ENCODE measurements around the gene TRIB2.

DNA sequence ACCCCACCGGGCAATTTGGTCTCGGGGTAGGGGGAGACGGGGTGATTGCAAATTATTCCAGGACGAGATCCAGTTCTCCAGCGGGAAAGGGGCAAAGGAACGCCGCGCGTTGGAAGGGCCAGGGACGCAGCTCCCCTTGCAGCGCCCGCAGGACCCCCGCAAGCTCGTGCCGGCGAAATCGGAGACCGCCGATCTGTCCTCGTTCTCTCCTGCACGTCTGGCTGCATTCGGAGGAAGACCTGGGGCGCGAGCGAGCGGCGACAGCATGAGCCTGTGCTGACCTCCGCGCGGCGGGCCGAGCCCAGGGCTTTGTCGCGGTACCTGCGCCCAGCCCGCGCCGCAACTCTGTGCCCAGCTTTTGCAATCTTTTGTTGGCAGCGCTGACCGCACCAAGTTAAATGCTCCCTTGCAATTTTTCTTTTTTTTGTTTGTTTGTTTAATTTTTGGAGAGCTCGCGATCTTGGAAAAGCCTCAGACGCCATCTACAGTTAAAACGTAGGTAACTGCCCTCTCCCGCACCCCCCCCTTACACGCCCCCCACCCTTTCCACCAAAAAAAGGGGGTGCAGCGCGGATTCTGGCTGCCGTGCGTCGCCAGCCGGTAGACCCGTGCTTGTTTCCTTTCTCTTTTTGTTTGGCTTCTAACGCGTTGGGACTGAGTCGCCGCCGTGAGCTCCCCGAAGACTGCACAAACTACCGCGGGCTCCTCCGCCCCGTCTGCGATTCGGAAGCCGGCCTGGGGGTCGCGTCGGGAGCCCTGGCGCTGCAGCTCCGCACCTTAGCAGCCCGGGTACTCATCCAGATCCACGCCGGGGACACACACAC is 667 bp downstream of the TRIB2 start:
- TF ChIP-seq, protein P1, sequence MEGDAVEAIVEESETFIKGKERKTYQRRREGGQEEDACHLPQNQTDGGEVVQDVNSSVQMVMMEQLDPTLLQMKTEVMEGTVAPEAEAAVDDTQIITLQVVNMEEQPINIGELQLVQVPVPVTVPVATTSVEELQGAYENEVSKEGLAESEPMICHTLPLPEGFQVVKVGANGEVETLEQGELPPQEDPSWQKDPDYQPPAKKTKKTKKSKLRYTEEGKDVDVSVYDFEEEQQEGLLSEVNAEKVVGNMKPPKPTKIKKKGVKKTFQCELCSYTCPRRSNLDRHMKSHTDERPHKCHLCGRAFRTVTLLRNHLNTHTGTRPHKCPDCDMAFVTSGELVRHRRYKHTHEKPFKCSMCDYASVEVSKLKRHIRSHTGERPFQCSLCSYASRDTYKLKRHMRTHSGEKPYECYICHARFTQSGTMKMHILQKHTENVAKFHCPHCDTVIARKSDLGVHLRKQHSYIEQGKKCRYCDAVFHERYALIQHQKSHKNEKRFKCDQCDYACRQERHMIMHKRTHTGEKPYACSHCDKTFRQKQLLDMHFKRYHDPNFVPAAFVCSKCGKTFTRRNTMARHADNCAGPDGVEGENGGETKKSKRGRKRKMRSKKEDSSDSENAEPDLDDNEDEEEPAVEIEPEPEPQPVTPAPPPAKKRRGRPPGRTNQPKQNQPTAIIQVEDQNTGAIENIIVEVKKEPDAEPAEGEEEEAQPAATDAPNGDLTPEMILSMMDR (IDR thresholded peaks at IDR 0.05; ENCODE audit: low read depth, low read length, missing input control): no peak
- TF ChIP-seq EGR1 (IDR thresholded peaks at IDR 0.05; ENCODE audit: low read depth in 2 of 2) (no peak), TAF1 (conservative IDR thresholded peaks at IDR 0.05) (peak; percentile 4), YY1 (IDR thresholded peaks at IDR 0.05) (no peak), FOXA1 (IDR thresholded peaks at IDR 0.05) (no peak), RAD21 (IDR thresholded peaks at IDR 0.05) (no peak), RXRA (IDR thresholded peaks at IDR 0.05) (no peak), HNF4A (conservative IDR thresholded peaks at IDR 0.05) (no peak)
- TF ChIP-seq, protein P2, sequence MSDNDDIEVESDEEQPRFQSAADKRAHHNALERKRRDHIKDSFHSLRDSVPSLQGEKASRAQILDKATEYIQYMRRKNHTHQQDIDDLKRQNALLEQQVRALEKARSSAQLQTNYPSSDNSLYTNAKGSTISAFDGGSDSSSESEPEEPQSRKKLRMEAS (IDR thresholded peaks at IDR 0.05): no peak
- TF ChIP-seq, protein P3, sequence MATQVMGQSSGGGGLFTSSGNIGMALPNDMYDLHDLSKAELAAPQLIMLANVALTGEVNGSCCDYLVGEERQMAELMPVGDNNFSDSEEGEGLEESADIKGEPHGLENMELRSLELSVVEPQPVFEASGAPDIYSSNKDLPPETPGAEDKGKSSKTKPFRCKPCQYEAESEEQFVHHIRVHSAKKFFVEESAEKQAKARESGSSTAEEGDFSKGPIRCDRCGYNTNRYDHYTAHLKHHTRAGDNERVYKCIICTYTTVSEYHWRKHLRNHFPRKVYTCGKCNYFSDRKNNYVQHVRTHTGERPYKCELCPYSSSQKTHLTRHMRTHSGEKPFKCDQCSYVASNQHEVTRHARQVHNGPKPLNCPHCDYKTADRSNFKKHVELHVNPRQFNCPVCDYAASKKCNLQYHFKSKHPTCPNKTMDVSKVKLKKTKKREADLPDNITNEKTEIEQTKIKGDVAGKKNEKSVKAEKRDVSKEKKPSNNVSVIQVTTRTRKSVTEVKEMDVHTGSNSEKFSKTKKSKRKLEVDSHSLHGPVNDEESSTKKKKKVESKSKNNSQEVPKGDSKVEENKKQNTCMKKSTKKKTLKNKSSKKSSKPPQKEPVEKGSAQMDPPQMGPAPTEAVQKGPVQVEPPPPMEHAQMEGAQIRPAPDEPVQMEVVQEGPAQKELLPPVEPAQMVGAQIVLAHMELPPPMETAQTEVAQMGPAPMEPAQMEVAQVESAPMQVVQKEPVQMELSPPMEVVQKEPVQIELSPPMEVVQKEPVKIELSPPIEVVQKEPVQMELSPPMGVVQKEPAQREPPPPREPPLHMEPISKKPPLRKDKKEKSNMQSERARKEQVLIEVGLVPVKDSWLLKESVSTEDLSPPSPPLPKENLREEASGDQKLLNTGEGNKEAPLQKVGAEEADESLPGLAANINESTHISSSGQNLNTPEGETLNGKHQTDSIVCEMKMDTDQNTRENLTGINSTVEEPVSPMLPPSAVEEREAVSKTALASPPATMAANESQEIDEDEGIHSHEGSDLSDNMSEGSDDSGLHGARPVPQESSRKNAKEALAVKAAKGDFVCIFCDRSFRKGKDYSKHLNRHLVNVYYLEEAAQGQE (IDR thresholded peaks at IDR 0.05): no peak
- TF ChIP-seq, protein P4, sequence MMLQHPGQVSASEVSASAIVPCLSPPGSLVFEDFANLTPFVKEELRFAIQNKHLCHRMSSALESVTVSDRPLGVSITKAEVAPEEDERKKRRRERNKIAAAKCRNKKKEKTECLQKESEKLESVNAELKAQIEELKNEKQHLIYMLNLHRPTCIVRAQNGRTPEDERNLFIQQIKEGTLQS (IDR thresholded peaks at IDR 0.05): no peak
- TF ChIP-seq, protein P5, sequence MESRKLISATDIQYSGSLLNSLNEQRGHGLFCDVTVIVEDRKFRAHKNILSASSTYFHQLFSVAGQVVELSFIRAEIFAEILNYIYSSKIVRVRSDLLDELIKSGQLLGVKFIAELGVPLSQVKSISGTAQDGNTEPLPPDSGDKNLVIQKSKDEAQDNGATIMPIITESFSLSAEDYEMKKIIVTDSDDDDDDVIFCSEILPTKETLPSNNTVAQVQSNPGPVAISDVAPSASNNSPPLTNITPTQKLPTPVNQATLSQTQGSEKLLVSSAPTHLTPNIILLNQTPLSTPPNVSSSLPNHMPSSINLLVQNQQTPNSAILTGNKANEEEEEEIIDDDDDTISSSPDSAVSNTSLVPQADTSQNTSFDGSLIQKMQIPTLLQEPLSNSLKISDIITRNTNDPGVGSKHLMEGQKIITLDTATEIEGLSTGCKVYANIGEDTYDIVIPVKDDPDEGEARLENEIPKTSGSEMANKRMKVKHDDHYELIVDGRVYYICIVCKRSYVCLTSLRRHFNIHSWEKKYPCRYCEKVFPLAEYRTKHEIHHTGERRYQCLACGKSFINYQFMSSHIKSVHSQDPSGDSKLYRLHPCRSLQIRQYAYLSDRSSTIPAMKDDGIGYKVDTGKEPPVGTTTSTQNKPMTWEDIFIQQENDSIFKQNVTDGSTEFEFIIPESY (IDR thresholded peaks at IDR 0.05): no peak

All from liver (tissue), 3 donors.